ENCODE measurements around the gene PNLIPRP2. TPM values are rescaled to one million over a fixed set of nuclear protein-coding genes. Genes with fewer than 3 reads are reported as not detected.

Gene PNLIPRP2
- total RNA-seq, 1 experiment from 2014 or later: 1.1 TPM

- TF ChIP-seq ATF3 (IDR thresholded peaks at IDR 0.05) (no peak), POLR2A (IDR thresholded peaks at IDR 0.05; ENCODE audit: borderline replicate concordance, extremely low read depth, insufficient read depth, insufficient read length) (no peak), ZFX (IDR thresholded peaks at IDR 0.05) (no peak), TCF7L2 (IDR thresholded peaks at IDR 0.05; ENCODE audit: borderline replicate concordance, extremely low read depth, insufficient read depth, insufficient read length) (no peak), POLR2AphosphoS5 (IDR thresholded peaks at IDR 0.05; ENCODE audit: low read depth, low read length) (no peak), RAD21 (IDR thresholded peaks at IDR 0.05; ENCODE audit: low read depth) (no peak), EGR1 (IDR thresholded peaks at IDR 0.05; ENCODE audit: low read depth) (no peak), ELF1 (IDR thresholded peaks at IDR 0.05; ENCODE audit: borderline replicate concordance, low read depth) (no peak), EZH2 (IDR thresholded peaks at IDR 0.05) (no peak), YY1 (IDR thresholded peaks at IDR 0.05; ENCODE audit: extremely low read depth, insufficient replicate concordance, low read depth, low read length) (no peak), REST (IDR thresholded peaks at IDR 0.05; ENCODE audit: low read depth) (no peak), CTCF (IDR thresholded peaks at IDR 0.05 in 2 of 3, conservative IDR thresholded peaks at IDR 0.05 in 1 of 3; ENCODE audit: borderline replicate concordance in 1 of 3, insufficient read depth in 1 of 3, low read depth in 2 of 3, low read length in 2 of 3) (no peak)
- TF ChIP-seq, protein P1, sequence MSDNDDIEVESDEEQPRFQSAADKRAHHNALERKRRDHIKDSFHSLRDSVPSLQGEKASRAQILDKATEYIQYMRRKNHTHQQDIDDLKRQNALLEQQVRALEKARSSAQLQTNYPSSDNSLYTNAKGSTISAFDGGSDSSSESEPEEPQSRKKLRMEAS (IDR thresholded peaks at IDR 0.05): no peak
- no peaks in the 10 kb centered on the region for H4K20me1 ChIP-seq (ENCODE audit: insufficient read depth)
- H3K9me2 ChIP-seq (ENCODE audit: insufficient read depth): no peaks in the 10 kb centered on the region
- BruUV-seq (replicated peaks): no TSS peak
- intact Hi-C loops (cut with micrococcal nuclease): no loop called here
- ChIA-PET RAD21 (ENCODE audit: low non-redundant PET in 1 of 2, low total read pairs in 2 of 2, uncharacterized antibody in 2 of 2, unreplicated experiment in 2 of 2) (no interaction called here), POLR2A (no interaction called here), CTCF (interaction anchor here (1.9 kb wide), 1 partner anchor 99 kb away, joined by 5 read pairs; no protein-coding TSS in a partner anchor)
- H3K4me1 ChIP-seq (ENCODE audit: control insufficient read depth in 1 of 2, insufficient read depth in 2 of 2, low read length in 2 of 2): peaks cover 0 to 3% of the 10 kb centered on the region in 2 experiments; a peak in 1 of 4 replicates
- no peak overlapping the region for H3K4me3 ChIP-seq (replicated peaks in 1 of 2; ENCODE audit: low read depth in 1 of 2, low read length in 2 of 2)
- H3K79me2 ChIP-seq (ENCODE audit: insufficient read depth, low read length): no peaks in the 10 kb centered on the region
- H3K36me3 ChIP-seq (ENCODE audit: control insufficient read depth in 1 of 2, insufficient read depth in 2 of 2, low read length in 2 of 2): peaks cover 0 to 3% of the 10 kb centered on the region in 2 experiments; a peak in 1 of 4 replicates
- no peaks in the 10 kb centered on the region for H3K27me3 ChIP-seq (ENCODE audit: insufficient read depth, low read length)
- no peak overlapping the region for H2AFZ ChIP-seq (ENCODE audit: low read depth, low read length, poor library complexity, severe bottlenecking)
- H3K9me3 ChIP-seq (ENCODE audit: control insufficient read depth in 1 of 2, insufficient read depth in 1 of 2, low read depth in 1 of 2, low read length in 2 of 2): no peaks in the 10 kb centered on the region
- H3K9ac ChIP-seq (ENCODE audit: low read length): no peak overlapping the region
- DNase-seq (ENCODE audit: low read depth, low spot score) (no peak), ATAC-seq (no peak)
- no peak overlapping the region for H3K27ac ChIP-seq (ENCODE audit: low read depth, low read length)
- no peak overlapping the region for H3K4me2 ChIP-seq (ENCODE audit: low read length)
Measured at GRCh38 chr10:116688741-116689495, 68.2 kb downstream of the PNLIPRP2 start.

All from HCT116 (cell line).